H1 (cell line): Measurements from ENCODE around the gene HCK.

Experiments
- ATF2 ChIP-seq: IDR thresholded peaks from 2 replicates; pipeline ENCODE4 v1.6.1; 2012; ENCODE audit warnings: low read length, inconsistent platforms
- HDAC2 ChIP-seq, 2 experiments: fragments of 300-600 bp in 1 of 2; sonication (generic) in 1 of 2; IDR thresholded peaks; 2 replicates each; pipeline ENCODE4 v1.6.1; 2011 to 2012; ENCODE audit warnings: low read depth in 2 of 2, low read length in 2 of 2, mild to moderate bottlenecking in 2 of 2, moderate library complexity in 2 of 2, borderline replicate concordance in 1 of 2, inconsistent platforms in 1 of 2

- no peak for TF ChIP-seq ATF2
- TF ChIP-seq HDAC2 (IDR thresholded peaks at IDR 0.05; ENCODE audit: borderline replicate concordance in 1 of 2, low read depth in 2 of 2, low read length in 2 of 2), result no peak
Measured at GRCh38 chr20:32045999-32046398, 6.0 kb upstream of the HCK start.
